ENCODE results near the gene GSTA1.
"Not testable (repeated sequence)": the region's sequence is repeated elsewhere in the genome, so short reads cannot be mapped to it uniquely, and the experiment has no call there.

The GSTA1 gene

GRCh38 chr6:52757651-52758338, 45.8 kb downstream of the GSTA1 start:
- DNase-seq (ENCODE audit: low spot score), result not testable (repeated sequence)

- no peak for DNase-seq (ENCODE audit: low spot score)
These were observed 49.2 kb downstream of the GSTA1 start for GRCh38 chr6:52754443-52754842.

DNA sequence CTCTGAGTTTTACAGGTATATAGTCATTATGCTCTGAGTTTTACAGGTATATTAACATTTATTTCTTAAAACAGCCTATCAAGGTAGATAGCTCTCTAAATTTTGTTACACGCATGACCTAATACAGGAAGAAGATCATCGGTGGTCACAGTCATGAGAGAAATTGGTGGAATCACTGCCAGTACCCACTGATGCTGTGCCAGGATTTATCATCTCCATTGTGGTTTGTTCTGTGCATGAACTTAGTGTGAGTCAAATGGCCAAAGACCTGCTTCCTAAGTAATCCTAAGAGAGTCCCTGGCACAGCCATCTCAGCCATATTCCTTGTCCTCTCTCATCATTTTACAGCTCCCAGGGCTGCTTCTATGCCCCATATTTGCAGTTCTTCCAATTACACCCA, 50.5 kb downstream of the GSTA1 start:
- not testable (repeated sequence) for DNase-seq (ENCODE audit: low spot score)

DNA sequence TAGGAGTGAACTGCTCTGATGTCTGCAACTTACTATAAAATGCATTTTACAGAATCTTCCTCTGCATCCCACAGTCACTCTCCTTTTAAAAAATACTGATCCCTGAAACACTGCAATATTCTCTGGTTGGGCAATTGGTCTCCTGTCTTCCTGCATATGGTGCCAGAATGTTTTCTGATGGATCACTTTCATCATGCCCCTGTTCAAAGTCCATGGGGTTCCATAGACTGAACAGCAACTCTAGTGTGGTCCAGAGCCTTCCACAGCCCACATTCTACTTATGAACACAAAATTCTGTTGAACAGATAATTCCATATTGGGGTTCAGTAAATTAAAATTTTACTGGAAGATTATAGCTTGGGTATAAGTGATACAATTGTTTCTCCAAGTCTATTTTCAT, 51.3 kb downstream of the GSTA1 start:
- no peak for DNase-seq (ENCODE audit: low spot score)

DNA sequence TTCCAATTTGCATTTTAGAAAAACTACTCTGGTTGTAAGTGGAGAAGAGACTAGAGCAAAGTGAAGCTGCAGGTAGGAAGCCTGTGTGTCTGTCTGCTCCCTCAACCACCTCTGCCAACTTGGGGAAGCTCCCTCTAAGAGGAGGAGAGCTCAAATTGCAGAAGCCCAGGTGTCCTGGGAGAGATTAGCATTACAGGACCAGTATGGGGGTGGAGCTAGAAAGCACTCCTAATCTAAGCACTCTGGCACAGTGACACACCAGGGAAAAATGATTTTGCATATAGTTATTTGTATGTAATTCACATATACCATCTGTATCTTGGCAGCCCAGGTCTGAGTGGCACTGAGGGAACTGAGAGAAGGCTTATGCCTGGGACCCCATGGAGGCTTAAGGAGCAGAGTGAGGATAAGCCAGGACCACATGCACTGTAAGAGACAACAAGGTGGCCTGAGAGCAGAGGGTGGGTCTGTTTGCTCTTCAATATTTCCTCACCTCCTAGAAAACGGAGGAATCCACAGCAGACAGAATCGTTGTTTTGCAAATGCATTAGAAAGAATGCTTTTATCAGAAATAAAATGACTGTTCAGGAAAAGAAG, 54.0 kb downstream of the GSTA1 start:
- DNase-seq (ENCODE audit: low spot score), result no peak

- not testable (repeated sequence) for DNase-seq (ENCODE audit: low spot score)
These were observed 56.3 kb downstream of the GSTA1 start for GRCh38 chr6:52747301-52747700.

DNA sequence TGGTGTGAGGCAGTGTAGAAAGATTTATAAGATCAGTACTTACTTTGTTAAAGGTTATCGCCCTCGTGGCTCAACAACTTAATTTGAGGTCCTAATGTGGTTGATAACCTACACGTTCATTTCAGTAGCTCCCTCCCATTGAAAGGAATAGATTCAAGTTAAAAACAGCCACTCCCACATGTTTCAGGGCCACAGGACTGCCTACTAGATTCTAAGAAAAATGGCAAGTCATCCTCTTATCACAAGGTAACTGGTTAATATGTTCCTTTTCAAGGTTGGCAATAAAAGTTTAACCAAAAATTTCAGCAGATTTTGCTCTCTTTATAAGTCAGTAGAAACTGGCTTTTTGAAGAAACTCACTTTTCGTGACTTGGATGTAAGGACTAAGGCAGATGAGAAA, 57.4 kb downstream of the GSTA1 start:
- no peak for DNase-seq (ENCODE audit: low spot score)

- DNase-seq (ENCODE audit: low spot score), result no peak
These were observed 57.8 kb downstream of the GSTA1 start for GRCh38 chr6:52745764-52746201.

DNA sequence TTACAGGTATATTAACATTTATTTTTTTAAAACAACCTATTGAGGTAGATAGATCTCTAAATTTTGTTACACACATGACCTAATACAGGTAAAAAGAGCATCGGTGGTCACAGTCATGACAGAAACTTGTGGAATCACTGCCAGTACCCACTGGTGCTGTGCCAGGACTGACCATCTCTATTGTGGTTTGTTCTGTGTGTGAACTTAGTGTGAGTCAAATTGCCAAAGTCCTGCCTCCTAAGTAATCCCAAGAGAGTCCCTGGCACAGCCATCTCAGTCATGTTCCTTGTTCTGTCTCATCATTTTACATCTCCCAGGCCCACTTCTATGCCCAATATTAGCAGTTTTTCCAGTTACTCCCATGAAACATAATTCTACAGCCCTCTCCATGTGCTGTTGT, 61.7 kb downstream of the GSTA1 start:
- DNase-seq (ENCODE audit: low spot score), result no peak

Measured in pons (tissue), 1 donor.